ENCODE measurements around the gene CLDN8.

The CLDN8 gene

GRCh38 chr21:30227633-30228404, 11.9 kb upstream of the CLDN8 start:
- no peak for DNase-seq
- Mint-ChIP-seq H3K9me3 (no peaks in the 10 kb centered on the region), H3K36me3 (ENCODE audit: low read depth) (no peaks in the 10 kb centered on the region), H3K4me3 (no peak overlapping the region), H3K4me1 (ENCODE audit: low read depth) (no peaks in the 10 kb centered on the region), H3K27ac (no peak overlapping the region), H3K27me3 (no peaks in the 10 kb centered on the region)

- Mint-ChIP-seq H3K27ac (no peak overlapping the region), H3K4me1 (ENCODE audit: low read depth) (no peaks in the 10 kb centered on the region), H3K4me3 (no peak overlapping the region), H3K27me3 (no peaks in the 10 kb centered on the region), H3K36me3 (ENCODE audit: low read depth) (no peaks in the 10 kb centered on the region), H3K9me3 (no peaks in the 10 kb centered on the region)
- no peak for DNase-seq
These were observed 11.2 kb upstream of the CLDN8 start for GRCh38 chr21:30227128-30227527.

- Mint-ChIP-seq H3K36me3 (ENCODE audit: low read depth) (no peaks in the 10 kb centered on the region), H3K4me1 (ENCODE audit: low read depth) (no peaks in the 10 kb centered on the region), H3K27ac (no peak overlapping the region), H3K9me3 (no peaks in the 10 kb centered on the region), H3K4me3 (no peak overlapping the region), H3K27me3 (no peaks in the 10 kb centered on the region)
- no peak for DNase-seq
These were observed 7.7 kb upstream of the CLDN8 start for GRCh38 chr21:30223596-30223995.

GRCh38 chr21:30222724-30223123, 6.8 kb upstream of the CLDN8 start:
- H3K27me3 Mint-ChIP-seq = no peaks in the 10 kb centered on the region
- no peaks in the 10 kb centered on the region for H3K36me3 Mint-ChIP-seq (ENCODE audit: low read depth)
- H3K9me3 Mint-ChIP-seq = no peaks in the 10 kb centered on the region
- H3K27ac Mint-ChIP-seq = no peak overlapping the region
- H3K4me3 Mint-ChIP-seq = no peak overlapping the region
- DNase-seq = no peak
- H3K4me1 Mint-ChIP-seq (ENCODE audit: low read depth) = no peaks in the 10 kb centered on the region

- no peaks in the 10 kb centered on the region for H3K4me1 Mint-ChIP-seq (ENCODE audit: low read depth)
- H3K36me3 Mint-ChIP-seq (ENCODE audit: low read depth) = no peaks in the 10 kb centered on the region
- H3K27me3 Mint-ChIP-seq = peaks cover 3% of the 10 kb centered on the region
- H3K27ac Mint-ChIP-seq = no peak overlapping the region
- H3K9me3 Mint-ChIP-seq = no peaks in the 10 kb centered on the region
- H3K4me3 Mint-ChIP-seq = no peak overlapping the region
- DNase-seq = no peak
These were observed 4.8 kb downstream of the CLDN8 start for GRCh38 chr21:30211071-30211470.

- Mint-ChIP-seq H3K4me1 (ENCODE audit: low read depth) (no peaks in the 10 kb centered on the region), H3K27ac (no peak overlapping the region), H3K27me3 (peaks cover 3% of the 10 kb centered on the region), H3K4me3 (no peak overlapping the region), H3K36me3 (ENCODE audit: low read depth) (no peaks in the 10 kb centered on the region), H3K9me3 (no peaks in the 10 kb centered on the region)
- no peak for DNase-seq
These were observed 6.3 kb downstream of the CLDN8 start for GRCh38 chr21:30209601-30210000.

GRCh38 chr21:30207252-30207579, 8.7 kb downstream of the CLDN8 start:
- H3K4me1 Mint-ChIP-seq (ENCODE audit: low read depth) = no peaks in the 10 kb centered on the region
- no peak overlapping the region for H3K4me3 Mint-ChIP-seq
- DNase-seq = no peak
- H3K9me3 Mint-ChIP-seq = no peaks in the 10 kb centered on the region
- H3K27me3 Mint-ChIP-seq = peaks cover 3% of the 10 kb centered on the region
- H3K36me3 Mint-ChIP-seq (ENCODE audit: low read depth) = no peaks in the 10 kb centered on the region
- H3K27ac Mint-ChIP-seq = no peak overlapping the region

- Mint-ChIP-seq H3K4me3 (no peak overlapping the region), H3K9me3 (no peaks in the 10 kb centered on the region), H3K27ac (no peak overlapping the region), H3K36me3 (ENCODE audit: low read depth) (no peaks in the 10 kb centered on the region), H3K27me3 (peaks cover 3% of the 10 kb centered on the region), H3K4me1 (ENCODE audit: low read depth) (no peaks in the 10 kb centered on the region)
- DNase-seq = no peak
These were observed 9.2 kb downstream of the CLDN8 start for GRCh38 chr21:30206551-30207251.

- peaks cover 9% of the 10 kb centered on the region for H3K9me3 Mint-ChIP-seq
- no peak overlapping the region for H3K27ac Mint-ChIP-seq
- no peaks in the 10 kb centered on the region for H3K36me3 Mint-ChIP-seq (ENCODE audit: low read depth)
- H3K27me3 Mint-ChIP-seq = no peaks in the 10 kb centered on the region
- no peaks in the 10 kb centered on the region for H3K4me1 Mint-ChIP-seq (ENCODE audit: low read depth)
- no peak overlapping the region for H3K4me3 Mint-ChIP-seq
- DNase-seq = no peak
These were observed 15.9 kb downstream of the CLDN8 start for GRCh38 chr21:30200000-30200399.

- no peak for DNase-seq
- no peak overlapping the region for H3K4me3 Mint-ChIP-seq
- H3K27ac Mint-ChIP-seq = no peak overlapping the region
- H3K27me3 Mint-ChIP-seq = no peaks in the 10 kb centered on the region
- H3K9me3 Mint-ChIP-seq = peaks cover 4% of the 10 kb centered on the region
- H3K4me1 Mint-ChIP-seq (ENCODE audit: low read depth) = no peaks in the 10 kb centered on the region
- H3K36me3 Mint-ChIP-seq (ENCODE audit: low read depth) = no peaks in the 10 kb centered on the region
These were observed 21.1 kb downstream of the CLDN8 start for GRCh38 chr21:30194701-30195299.

GRCh38 chr21:30193201-30193600, 22.7 kb downstream of the CLDN8 start:
- Mint-ChIP-seq H3K27ac (no peak overlapping the region), H3K4me3 (no peak overlapping the region), H3K4me1 (ENCODE audit: low read depth) (no peaks in the 10 kb centered on the region), H3K36me3 (ENCODE audit: low read depth) (no peaks in the 10 kb centered on the region), H3K27me3 (no peaks in the 10 kb centered on the region), H3K9me3 (no peaks in the 10 kb centered on the region)
- no peak for DNase-seq

- DNase-seq = no peak
- Mint-ChIP-seq H3K4me3 (no peak overlapping the region), H3K36me3 (ENCODE audit: low read depth) (no peaks in the 10 kb centered on the region), H3K27me3 (no peaks in the 10 kb centered on the region), H3K4me1 (ENCODE audit: low read depth) (no peaks in the 10 kb centered on the region), H3K9me3 (no peaks in the 10 kb centered on the region), H3K27ac (no peak overlapping the region)
These were observed 25.3 kb downstream of the CLDN8 start for GRCh38 chr21:30190554-30190953.

- Mint-ChIP-seq H3K9me3 (no peaks in the 10 kb centered on the region), H3K36me3 (ENCODE audit: low read depth) (no peaks in the 10 kb centered on the region), H3K4me3 (no peak overlapping the region), H3K4me1 (ENCODE audit: low read depth) (no peaks in the 10 kb centered on the region), H3K27me3 (no peaks in the 10 kb centered on the region), H3K27ac (no peak overlapping the region)
- no peak for DNase-seq
These were observed 26.1 kb downstream of the CLDN8 start for GRCh38 chr21:30189773-30190172.

- Mint-ChIP-seq H3K4me1 (ENCODE audit: low read depth) (no peaks in the 10 kb centered on the region), H3K27ac (no peak overlapping the region), H3K27me3 (no peaks in the 10 kb centered on the region), H3K36me3 (ENCODE audit: low read depth) (no peaks in the 10 kb centered on the region), H3K4me3 (no peak overlapping the region), H3K9me3 (no peaks in the 10 kb centered on the region)
- no peak for DNase-seq
These were observed 29.7 kb downstream of the CLDN8 start for GRCh38 chr21:30186242-30186641.

- Mint-ChIP-seq H3K27me3 (no peaks in the 10 kb centered on the region), H3K4me1 (ENCODE audit: low read depth) (no peaks in the 10 kb centered on the region), H3K4me3 (no peak overlapping the region), H3K36me3 (ENCODE audit: low read depth) (no peaks in the 10 kb centered on the region), H3K27ac (no peak overlapping the region), H3K9me3 (no peaks in the 10 kb centered on the region)
- DNase-seq = no peak
These were observed 47.8 kb downstream of the CLDN8 start for GRCh38 chr21:30168086-30168485.
